Stimulated activated CD4-positive, alpha-beta T cell treated with anti-CD3 and anti-CD28 coated beads, Interleukin-2, amount 100 ng/mL, for 24 hours (primary cell): ENCODE data around the gene THAP10.
A peak's percentile ranks its signal among the peaks of the same experiment; 100 is the strongest.

Experiments
- DNase-seq, 2 donors: peaks; one replicate each; pipeline ENCODE4 v3.0.0-alpha.2; 2020

The THAP10 gene

DNA sequence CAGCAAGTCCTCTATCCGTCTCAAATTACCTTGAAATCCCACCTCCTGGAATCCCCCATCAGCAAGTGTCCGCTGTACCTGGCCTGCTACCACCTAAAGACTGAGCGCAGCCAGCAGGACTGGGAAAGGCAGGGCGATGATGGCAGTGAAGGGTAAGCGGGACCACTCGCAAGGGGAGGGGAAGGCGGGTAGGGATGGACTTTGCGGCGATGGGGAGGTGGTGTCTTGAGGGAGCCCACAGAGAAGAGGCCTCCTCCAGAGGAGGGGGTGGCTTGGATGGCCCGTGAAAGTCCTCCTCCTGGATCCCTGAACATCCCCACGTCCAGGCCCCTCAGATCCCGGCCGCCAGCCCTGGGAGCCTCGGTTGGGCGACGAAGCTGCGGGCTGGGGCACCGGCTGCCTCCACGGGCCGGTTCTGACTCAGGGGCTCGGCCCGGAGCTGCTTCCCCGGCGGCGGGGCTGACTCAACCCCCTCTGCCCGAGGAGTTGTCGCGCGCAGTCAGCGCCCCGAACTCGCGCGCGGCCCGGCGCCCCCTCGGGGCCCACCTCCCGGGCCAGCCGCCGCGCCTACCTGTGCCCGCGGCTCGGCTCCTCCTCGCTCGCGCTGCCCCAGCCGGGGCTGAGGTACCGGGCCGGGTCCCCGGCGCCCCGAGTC, 38.8 kb downstream of the THAP10 start:
- DNase-seq = peak in 1 of 2 donors; percentile 24

DNA sequence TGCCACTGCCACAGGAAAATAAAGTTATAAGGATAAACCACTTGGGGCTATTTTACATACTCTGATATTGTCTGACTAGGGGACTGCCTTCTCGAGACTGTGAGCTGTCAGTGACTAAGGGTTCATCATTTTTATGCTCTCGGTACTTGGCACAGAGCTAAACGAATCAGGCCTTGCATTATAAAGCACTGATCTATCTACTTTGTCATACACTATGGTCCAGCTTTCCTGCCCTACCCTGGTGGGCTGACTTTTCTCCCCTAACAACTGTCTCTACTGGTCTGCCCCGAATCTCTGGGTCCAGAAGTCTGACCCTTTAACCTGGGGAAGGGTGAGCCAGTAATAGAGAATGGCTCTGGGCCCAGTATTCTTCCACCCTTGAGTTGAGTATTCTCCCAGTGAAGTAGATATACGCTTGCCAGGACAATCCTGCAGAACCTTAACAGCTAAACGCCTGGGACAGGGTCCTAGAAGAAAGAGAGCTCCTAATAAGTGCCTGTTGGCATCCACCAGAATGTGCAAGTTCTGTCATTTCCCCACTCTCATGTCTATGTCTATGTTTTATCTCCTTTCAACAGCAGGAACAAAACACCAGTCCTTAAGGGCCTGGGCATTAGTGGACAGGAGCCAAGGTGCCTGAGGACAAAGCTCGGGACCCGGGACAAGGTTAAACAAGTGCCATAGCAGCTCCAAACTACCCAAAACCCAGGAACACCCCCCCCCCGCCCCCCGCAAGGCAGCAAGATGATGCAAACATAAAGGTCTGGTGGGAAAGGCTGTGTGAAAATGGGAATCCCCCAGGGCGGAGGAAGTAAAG, 39.5 kb downstream of the THAP10 start:
- no peak for DNase-seq

DNA sequence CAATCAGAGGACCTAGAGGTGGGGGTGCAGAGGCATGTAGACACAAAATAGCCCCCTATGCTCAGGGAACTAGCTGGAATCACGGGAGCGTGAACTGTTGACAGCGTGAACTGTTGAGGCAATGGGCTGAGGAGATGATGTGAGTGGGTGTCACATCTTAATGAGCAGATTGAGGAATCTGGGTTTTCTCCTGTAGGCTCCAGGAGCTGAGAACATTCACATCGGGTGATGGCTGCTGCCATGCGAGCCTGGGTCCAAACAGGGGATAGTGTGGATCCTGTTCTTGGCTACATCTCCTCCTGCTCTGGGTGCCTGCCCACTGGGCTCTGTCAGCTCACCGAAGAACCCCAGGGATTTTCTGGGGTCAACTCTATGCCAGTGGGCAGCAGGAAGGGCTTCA, 40.3 kb downstream of the THAP10 start:
- no peak for DNase-seq

DNA sequence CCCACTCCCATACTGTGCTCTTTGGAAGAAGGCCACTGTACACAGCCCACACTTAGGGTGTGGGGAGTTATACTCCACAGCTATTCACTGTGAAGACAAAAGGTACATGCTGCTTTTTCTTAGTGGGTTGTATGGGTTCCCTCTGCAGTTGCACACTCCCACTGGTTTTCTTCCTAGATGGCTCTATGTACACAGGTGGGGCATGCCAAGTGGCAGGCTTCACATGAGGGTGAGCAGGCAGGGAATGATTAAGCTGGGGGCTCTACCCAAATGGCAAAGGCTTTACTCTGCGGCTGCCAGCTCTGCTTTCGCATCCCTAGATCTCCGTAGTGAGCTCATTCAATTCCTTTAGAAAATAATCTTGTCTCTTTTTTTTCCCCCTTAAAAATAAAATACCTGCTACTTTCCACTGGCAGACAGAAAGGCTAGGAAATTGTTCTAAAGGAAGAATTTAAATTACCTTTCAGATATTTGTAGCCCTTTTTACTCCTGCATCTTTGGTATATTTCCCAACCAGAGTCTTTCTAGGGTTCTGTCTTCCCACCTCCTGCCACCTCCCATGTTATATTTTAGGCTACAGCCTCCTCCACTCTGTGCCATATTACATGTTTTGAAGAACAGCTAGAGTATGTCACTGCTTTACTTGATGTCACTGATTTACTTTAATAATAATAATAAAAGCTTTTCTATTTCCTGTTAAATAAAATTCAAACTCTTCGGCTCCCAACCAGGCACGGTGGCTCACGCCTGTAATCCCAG, 46.5 kb downstream of the THAP10 start:
- no peak for DNase-seq

DNA sequence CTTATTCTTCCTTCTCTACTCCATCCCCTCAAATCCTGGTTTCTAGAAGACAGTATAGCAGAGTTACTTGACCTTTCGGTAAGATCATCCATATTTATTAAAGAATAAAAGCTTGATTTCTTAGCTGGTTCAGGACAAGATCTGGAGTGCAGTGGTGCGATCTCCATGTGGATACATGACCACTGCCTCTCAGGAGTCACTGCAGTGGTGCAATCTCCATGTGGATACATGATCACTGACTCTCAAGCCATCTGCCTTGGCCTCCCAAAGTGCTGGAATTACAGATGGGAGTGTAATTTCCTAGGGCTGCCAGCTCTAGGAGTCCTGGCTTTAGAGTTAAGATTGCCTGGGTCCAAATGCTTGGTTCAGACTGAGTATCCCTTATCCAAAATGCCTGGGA, 54.8 kb downstream of the THAP10 start:
- no peak for DNase-seq

DNA sequence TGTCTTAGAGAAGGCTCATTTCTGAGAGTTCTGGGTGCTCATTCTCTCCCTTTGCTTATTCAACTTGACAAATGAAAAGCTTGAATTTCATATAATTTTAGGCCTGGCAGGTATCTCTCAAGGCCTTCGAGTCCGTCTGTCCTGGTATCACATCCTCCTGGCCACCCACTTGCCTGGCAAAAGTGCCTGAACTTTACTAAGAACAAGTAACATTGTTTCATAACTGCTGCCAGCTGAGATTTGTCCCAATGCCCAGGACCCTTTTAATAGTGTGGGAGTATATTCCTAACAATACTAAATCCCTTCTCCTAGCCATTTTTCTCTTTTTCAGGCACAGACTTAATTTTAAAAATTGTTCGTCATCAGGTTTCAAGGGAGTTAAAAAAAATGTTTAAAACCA, 56.4 kb downstream of the THAP10 start:
- no peak for DNase-seq

DNA sequence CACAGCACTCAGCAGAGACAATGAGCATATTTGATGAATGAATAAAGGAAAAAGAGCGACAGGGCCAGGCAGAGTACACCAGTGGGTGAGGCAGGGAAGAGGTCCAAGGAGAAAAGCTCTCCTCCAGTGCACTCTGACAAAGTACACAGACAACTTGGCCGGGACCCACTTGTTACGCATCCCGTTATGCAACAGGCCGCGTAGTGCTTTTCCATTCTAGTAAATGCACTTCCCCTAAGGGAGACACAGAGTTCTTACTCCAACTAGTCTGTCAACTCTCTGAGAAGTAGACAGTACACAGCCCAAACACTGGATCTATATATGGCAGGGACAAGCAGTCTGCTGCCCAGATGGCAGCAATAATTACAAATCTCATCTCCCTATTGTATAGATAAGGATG, 56.8 kb downstream of the THAP10 start:
- DNase-seq = no peak

DNA sequence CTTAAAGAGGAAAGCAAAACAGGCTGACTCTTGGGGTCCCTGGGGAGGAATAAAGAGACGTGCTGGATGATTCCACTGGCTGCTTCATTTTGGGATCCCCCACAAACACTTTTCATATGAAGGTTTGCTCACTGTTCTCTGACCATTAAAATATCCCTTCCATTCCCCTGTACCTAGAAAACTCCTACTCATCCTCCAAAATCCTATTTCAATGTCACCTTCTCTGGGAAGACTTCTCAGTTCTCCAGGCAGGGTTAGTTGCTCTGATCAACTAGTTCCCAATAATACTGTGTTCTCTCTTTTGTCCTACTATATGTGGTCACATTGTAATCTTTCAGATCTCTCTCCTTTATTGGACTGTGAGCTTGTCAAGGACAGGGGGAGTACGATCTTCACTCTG, 57.2 kb downstream of the THAP10 start:
- DNase-seq = no peak

DNA sequence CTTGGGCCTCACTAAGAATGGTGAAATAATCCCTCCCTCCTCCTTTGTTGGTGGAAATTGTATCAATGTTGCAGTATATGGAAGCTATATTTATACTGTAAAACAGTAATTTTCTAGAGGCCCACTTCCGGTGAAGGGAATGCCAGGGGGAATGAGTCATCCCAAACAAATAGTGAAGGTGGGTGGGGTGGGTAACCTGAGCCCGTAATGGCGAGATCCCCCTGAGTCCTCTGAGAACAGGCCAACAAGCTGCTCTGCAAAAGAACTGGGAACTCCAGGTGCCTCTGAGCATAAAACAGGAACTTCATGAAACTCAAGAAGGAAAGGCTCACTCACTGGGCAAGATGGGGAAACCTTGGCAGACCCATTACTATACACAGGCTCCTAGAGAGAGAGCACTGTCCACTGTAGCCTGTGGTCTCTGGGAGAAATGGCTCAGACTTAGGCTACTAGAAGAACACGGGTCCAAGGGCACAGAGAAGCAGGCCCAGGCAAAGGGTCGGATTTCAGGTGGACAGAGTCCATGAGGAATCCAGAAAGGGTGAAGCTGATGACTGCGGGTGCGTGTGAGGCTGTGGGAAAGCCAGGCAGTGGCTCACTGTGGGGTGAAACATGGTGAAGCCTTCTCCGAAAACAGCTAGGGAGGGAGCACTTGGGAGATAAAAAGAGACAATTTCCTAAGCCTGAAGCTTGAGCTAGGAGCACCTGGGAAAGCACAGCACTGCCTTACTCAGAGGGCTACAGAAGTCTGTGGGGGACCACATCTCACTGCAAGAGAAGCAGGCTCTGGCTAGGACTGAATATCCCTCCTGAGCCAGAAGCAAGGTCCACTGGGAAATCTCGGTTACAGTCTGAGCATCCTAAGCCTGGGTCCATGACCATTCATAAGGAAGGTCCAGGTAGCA, 58.1 kb downstream of the THAP10 start:
- no peak for DNase-seq

DNA sequence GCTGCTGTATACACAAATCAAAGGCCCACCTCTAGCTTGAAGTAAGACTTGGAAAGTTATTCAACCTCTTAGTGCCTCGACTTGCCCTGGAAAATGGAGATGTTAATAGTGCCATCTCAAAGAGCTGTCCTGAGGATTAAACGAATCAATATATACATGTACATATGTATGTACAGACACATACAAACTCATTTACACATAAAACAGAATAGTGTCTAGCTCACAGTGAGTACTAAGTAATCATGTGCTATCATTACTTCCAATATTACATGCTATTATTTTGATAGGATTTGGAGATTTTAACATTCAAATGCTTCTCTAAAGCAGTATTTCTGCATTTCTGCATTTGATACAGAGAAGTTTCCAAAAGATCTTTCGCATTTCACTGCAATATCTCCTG, 58.8 kb downstream of the THAP10 start:
- no peak for DNase-seq

DNA sequence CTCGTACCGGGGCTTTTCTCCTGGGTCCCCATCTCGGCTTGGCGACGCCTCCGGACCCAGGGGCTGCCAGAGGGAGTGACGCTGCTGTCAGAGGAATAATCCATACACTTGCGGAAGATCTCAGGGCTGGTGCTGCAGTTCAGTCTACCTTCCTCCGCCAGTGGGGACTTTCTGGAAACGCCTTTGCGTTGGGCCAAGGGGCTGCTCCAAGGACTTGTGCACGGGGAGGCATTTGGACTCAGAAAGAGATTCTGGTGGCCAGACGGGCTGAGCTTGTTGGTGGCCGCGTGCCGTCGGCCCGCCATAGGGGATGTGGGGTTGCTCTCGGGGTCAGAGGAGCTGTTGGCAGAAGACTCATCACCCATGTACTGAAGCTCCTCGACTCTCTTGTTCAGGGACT, 60.1 kb downstream of the THAP10 start:
- DNase-seq = no peak
